HG03460 (cell line): ENCODE results near the gene PRPF38A.
"Not testable (repeated sequence)": the region's sequence is repeated elsewhere in the genome, so short reads cannot be mapped to it uniquely, and the experiment has no call there.

Experiments
- ATAC-seq: cut with Tn5 transposase; IDR thresholded peaks from one replicate; pipeline ENCODE4 v1.9.1; 2021; ENCODE audit not compliant: unreplicated experiment

Gene PRPF38A, protein sequence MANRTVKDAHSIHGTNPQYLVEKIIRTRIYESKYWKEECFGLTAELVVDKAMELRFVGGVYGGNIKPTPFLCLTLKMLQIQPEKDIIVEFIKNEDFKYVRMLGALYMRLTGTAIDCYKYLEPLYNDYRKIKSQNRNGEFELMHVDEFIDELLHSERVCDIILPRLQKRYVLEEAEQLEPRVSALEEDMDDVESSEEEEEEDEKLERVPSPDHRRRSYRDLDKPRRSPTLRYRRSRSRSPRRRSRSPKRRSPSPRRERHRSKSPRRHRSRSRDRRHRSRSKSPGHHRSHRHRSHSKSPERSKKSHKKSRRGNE

GRCh38 chr1:52404116-52404974 lies at the start of gene PRPF38A, which contains the start of gene ORC1:
Gene PRPF38A, plus strand, starts transcription at chr1:52404602. Its CDS starts 148 bp downstream, at chr1:52404750.
Gene ORC1, minus strand, starts transcription at chr1:52404423. Its CDS starts 2,200 bp downstream, at chr1:52402223.
- ATAC-seq, result peak; percentile 94

DNA sequence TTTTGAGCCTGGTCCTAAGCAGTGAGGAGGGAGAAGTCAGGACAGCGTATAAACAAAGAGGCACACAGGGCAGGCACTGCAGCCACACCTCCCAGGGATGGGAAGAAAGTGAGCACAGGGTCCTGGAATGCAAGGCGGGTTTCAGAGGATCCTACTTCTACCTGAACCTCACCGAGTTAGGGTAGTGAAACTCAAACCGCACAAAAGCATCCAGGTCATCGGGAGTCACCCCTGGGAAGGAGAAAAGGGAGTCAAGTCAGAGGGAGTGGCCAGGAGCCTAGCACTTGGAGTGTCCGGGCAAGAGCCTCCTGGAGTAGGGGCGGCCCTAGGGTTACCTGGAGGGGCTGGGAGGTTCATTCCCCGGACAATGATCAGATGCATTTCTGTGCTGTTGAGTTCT lies 49.0 kb upstream of the PRPF38A start:
- ATAC-seq, result no peak

DNA sequence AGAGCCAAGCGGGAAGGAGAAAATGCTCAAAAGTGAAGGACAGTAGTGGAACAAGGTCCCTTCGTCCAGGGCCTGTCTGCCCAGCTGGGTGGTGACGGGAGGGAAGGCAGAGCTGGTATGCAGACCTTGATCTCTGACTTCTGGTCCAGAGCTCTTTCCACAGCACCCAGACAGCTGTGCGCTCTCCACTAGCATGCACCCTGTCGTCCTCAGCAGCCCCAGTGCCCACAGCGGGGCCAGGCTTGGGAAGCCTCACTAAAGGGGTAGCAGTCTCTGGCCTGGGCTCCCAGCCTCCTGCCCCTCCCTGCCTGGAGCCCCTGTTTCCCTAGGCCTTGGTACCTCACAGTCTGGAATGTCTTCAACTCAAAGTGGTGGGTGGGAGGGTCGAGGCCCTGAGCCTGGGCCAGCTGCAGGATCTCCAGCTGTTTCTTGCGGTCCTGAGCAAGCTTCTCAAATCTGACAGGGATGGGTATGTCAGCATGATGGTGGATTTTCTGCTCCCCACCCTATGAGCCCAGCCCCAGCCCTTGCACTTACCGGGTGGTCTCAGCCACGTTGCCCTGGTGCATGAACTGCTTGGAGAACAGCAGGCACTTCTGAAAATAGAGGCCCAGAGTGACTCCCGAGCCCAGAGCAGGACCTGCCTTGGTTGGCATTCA lies 48.4 kb upstream of the PRPF38A start:
- no peak for ATAC-seq

DNA sequence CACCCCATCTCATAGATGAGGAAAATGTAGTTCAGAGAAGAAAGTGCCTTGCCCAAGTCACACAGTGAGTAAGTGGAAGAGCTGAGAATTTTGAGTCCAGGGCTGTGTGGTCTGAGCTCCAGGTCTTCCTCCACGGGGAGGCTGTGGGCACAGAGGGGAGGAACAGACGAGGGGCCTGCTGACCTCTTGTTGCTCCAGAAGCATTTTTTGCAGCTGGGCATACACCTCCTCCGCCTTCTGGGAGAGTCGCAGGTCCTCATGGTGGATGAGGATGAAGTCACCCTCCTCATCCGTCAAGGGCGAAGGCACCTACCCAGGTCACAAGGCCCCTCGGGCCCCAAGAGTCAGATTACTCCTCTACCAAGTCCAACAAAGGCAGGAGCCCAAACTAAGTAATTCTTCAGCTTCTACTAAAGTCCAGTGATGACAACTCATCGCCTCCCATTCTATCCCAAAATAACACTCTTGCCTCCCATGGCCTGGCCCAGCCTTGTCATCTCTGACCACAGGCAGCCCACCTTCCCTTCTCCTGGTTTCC lies 47.5 kb upstream of the PRPF38A start:
- no peak for ATAC-seq

GRCh38 chr1:52357397-52357796 lies 47.0 kb upstream of the PRPF38A start:
- ATAC-seq, result no peak

DNA sequence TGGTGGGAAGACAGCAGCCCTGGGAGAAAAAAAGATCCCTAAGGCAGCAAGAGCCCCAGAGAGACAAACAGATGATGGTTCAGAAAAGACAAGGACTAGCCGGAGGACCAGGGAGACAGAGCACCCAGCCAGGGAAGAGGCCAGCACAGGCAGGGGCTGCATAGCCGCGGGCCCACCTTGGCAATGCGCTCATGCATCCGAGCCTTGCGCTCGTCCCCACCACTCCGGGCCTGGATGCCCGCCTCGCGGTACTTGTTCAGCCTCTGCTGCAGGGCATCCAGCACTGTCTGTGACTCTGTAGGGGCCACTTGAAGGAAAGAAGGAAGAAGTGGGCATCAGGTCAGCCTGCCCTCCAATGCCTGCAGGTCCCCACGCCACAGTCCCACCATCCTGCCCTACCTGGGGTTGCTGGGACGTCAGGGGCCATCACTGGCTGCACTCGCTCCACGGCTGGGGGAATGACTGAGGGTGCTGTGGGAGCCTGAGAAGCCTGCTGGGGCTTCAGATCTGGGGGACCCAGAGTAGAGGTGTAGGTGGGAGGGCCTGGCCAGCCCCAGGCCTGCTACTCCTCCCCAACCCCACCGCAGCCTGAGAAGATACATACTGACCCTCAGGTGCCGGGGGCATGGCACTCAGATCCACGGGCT lies 45.4 kb upstream of the PRPF38A start:
- no peak for ATAC-seq

DNA sequence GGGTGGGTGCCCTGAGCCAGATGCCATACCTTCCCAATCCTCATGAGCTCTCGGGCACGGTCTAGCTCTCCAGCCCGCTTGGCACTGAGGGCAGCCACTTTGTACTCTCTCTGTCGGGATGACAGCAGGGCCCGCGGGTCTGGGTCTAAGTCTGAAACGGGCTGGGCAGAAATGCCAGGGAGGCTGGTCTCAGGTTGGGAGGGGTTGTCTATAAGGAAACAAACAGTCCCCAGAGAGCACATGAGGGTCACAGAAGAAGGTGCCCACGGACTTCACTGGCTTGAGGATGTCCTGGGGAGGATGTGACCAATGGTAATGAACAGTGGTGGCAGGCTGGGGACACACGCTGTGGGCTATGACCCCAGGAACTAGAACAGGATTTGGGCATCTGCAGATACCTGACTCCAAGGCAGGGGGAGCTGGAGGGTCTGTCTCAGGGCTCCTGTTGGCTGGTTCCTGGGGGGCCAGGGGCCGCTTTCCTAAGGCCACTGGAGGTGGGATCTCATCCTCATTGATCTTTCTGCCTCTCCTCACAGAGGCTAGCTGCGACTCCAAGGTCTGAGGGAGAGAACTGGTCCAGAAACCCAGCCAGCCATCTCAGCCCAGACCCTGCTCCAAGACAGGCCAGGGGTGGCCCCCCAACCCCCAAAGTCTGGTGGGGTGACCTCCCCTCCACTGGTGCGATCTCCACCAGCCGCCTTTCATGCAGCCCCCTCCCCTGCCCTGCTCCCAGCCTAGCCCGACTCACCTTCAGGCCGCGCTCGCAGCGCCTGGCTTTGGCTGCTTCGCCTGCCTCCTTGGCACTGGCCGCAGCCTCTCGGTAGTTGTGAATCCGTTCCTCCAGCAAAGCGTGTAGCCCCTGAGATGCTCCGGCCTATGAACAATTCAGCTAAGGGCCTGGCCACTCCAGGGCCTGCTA lies 44.5 kb upstream of the PRPF38A start:
- no peak for ATAC-seq

DNA sequence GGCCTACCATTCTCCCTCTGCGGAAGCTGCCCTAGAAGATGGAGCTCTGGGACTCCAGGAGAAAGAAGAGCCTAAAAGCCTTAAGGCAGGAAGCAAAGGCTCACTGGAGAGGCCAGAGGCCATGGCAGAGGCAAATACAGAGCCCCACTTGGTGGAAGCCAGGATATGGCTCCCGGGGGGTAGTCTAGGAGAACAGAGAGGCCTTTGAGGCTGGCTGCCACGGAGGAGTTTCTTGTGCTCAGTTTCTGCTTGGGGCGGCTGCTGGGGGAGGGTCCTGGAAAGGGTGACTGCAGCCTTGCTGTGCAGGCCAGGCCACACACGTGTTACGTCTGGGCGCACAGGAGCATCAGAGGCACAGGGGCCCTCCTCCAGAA lies 43.8 kb upstream of the PRPF38A start:
- ATAC-seq, result no peak

DNA sequence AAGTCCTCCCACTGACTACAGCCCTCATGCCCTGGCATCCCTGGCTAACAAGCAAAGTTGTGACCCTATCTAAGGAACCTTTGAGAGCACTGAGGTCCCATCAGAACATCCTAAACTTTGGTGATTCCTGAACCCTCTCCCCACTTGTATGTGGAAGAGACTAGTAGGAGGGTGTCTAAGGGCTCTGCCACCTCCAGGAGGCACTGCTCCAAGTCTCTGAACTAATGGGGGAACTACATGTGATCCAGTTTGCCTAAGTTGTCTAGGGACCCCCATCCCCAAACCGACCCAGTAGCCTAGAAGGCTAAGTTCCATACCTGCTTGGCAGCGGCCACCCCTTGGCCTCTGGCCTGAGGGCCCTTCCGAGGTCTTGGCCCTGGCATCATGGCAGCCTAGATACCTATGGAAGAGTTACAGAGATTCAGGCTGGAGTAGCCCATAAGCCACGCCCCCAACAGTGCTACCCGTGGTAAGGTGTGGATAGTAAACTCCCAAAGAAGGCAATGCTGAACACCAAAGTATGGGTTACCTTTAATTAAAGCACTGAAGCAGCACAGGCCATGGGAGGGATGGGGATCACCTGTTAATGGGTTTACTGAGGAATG lies 40.1 kb upstream of the PRPF38A start:
- no peak for ATAC-seq

- no peak for ATAC-seq
These were observed 39.2 kb upstream of the PRPF38A start for GRCh38 chr1:52365071-52365745.

- ATAC-seq, result peak; percentile 88
These were observed 38.5 kb upstream of the PRPF38A start, which contains the start of gene CC2D1B for GRCh38 chr1:52365746-52366516. Gene CC2D1B, minus strand, starts transcription at chr1:52366205. Its CDS starts 1,585 bp downstream, at chr1:52364620.

- ATAC-seq, result no peak
These were observed 37.9 kb upstream of the PRPF38A start for GRCh38 chr1:52366517-52366827.

- no peak for ATAC-seq
These were observed 37.1 kb upstream of the PRPF38A start for GRCh38 chr1:52367272-52367671.

- ATAC-seq, result no peak
These were observed 35.8 kb upstream of the PRPF38A start for GRCh38 chr1:52368383-52369172.

DNA sequence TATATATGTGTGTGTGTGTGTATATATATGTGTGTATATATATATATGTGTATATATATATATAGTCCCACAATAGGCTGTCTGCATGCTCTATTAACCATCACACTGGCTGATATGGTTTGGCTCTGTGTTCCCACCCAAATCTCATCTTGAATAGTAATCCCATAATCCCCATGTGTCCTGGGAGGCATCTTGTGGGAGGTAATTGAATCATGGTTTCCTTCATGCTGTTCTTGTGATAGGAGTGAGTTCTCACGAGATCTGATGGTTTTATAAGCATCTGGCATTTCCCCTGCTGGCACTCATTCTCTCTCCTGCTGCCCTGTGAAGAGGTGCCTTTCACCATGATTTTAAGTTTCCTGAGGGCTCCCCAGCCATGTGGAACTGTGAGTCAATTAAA lies 34.6 kb upstream of the PRPF38A start:
- ATAC-seq, result not testable (repeated sequence)

- no peak for ATAC-seq
These were observed 19.0 kb upstream of the PRPF38A start for GRCh38 chr1:52385376-52385775.

DNA sequence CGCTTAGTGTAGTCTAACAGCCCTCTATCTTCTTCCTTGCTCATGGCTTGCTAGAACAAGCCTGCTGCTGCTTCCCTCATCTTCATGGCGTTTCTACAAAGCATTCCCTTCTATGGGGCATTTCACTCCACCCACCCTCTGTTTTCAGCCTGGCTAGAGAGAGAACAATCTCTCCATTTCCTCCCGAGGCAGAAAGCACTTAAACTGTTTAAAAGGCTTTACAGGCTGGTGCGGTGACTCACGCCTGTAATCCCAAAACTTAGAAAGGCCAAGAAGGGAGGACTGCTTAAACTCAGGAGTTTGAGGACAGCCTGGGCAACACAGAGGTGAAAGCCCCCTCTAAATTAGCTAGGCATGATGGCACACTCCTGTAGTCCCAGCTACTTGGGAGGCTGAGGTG lies 17.9 kb upstream of the PRPF38A start:
- ATAC-seq, result no peak
